ENCODE measurements around the gene DDC.
"Not testable (repeated sequence)": the region's sequence is repeated elsewhere in the genome, so short reads cannot be mapped to it uniquely, and the experiment has no call there.

Gene DDC

DNA sequence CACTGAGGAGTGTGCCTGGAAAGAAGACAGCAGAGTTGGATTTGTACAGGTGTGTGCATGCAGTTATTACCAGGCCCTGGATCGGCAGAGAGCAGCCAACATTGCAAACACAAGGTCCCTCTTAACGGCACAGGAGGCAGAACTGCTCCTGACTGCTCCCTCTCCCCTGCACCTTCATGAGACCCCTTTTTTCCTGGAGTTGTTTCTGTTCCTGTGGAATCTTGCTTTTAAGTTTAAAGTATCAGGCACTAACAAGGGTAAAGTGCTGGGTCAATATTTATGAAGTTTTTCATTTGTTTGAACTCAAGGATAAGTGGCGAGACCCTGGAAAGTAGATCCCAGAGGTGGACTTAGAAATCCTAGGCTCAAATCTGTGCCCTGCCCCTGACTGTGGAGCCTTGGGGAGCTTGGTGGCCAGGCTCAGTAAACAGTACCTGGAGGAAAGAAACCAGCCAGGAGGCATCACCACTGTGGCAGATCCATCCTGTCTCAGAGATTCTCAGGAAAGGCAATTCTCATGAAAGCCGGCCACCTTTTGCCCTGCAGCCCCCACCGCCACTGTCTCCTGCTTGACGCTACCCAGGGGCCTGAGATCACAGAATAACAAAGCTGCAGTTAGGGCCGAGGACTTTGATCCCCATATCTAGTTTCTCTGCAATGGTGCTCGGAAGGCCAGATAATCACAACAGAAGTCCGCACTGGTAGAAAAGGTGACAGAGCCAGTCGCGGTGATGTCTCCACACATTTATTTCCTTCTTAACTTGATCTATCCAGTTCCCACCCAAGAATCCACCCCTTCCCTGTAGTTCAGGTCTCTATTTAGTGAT lies 36.7 kb downstream of the DDC start:
- no peak for DNase-seq (ENCODE audit: low read depth)

GRCh38 chr7:50519350-50519749 lies 45.9 kb downstream of the DDC start:
- DNase-seq (ENCODE audit: low read depth): not testable (repeated sequence)

DNA sequence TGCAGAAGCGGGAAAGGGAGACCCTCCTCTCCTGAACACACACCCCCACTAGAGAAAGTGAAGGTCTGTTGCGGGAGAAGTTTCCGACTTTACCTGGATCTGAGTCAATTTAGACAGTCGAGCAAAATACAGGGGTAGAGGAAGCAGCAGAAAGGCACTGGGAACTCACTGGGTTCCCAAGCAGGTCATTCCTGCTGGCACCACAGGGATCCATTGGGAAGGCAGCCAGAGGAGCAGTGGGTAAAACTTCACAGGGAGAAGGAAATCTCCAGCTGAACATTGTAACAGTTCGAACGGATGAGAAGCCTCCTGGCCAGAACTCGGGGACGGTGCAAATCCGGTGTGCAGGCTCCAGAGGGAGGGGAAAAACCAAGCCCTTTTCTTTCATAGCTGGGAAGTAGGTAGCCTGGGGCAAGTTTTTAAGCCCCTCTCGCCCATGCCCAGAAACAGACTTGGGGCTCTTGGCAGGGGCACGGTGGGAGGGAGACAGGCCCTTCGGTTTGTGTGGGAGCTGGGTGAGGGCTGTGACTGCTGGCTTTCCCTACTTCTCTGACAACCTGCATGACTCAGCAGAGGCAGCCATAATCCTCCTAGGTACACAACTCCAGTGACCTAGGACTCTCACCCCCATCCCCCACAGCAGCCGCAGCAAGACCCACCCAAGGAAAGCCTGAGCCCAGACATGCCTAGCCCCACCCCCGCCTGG lies 51.9 kb downstream of the DDC start:
- DNase-seq (ENCODE audit: low read depth): no peak

DNA sequence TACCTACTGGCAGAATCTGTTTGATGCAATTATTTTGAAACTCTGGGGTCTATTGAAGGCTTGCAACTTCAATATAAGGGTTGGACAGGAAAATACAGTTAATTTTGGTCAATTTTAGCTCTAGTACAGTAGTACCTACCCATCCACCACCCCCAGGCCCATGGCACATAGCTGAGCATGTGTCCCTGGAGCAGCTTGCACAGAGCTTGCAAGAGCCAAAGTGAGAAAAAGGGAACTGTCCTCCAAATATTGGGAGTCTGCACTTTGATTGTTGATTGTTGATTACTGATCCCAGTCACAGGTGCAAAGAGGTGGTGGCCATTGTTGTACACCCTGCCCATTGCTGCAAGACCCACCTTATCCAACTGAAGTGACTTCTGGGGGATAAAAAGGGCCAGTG lies 52.8 kb downstream of the DDC start:
- DNase-seq (ENCODE audit: low read depth): no peak

GRCh38 chr7:50509459-50509858 lies 55.7 kb downstream of the DDC start:
- DNase-seq (ENCODE audit: low read depth): no peak

DNA sequence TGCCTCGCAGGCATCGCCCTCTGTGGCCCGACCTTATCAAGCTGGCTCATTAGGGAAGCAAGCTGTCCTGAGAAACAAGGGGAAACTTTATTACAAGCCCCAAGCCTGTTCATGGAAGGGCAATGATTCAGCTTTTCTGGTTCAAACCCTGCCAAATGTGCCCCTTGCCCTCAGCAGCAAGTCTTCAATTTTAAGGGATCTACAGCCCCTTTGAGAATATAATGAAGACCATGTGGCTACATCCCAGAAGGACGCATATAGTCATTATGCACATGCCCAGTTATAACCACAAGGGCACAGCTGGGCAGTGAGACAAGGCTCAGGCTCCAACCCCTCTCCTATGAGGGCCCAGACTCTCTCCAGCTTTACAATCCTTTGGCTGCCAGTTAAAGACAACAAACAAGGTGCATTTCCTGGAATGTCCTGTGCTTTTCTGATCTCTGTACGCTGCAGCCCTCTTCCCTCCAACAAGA lies 56.7 kb downstream of the DDC start:
- DNase-seq (ENCODE audit: low read depth): peak; percentile 35

DNA sequence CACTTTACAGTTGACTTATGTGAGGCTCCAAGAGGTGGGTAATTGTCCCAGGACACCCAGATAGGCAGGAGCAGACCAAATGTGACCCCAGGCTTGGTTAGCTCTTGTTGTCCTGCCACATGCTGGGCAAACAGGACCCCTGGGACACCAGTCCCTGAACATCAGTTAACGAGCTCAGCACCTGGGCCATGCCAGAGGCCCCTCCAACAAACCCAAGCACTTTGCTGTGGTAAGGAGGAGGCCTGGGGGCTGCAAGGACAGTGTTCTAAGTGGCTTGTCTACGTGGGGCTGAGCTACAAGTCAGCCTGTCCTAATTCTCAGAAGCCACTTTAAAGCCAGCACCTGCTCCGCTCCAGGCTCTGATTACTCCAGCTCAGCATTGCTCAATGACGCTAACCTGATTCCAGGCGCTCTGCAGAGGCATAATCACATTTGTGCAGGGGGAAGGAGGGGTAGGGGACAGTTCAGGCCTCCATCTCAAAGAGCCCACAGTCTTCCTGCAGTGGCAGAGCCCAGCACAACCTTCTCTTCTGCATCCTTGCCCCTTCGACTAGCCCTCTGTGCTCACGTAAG lies 57.2 kb downstream of the DDC start:
- DNase-seq (ENCODE audit: low read depth): no peak

DNA sequence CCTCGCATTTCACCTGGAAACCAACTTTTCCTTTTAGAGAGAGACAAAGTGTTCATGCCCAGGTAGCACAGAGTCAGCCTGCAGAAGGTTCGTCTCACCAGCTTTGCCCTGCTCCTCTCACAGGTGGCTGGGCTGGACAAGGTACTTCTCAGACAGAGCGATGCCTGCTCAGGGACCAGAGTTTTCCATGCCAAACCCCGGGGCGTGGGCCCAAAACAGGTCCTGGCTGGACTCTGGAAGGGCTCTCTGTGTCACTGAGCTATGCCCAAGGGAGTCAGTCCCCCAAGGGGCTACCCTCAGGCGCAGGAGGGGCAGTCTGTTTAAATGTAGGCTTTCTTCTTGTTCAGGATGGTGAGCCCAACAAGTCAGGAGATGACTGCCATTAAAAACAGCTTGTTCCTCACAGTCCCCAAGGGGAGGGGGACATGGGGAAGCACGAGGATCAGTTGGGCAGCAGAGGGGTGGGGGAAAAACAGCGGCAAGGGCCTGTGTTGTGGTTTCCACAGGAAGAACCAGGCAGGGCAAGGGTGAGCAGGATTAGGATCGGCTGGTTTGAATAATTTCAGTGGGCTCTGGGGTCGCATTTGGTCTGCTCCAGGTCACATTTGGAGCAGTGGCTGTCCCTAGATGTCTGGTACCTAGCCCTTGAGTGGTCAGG lies 59.5 kb downstream of the DDC start:
- DNase-seq (ENCODE audit: low read depth): no peak

GRCh38 chr7:50504646-50505546 lies 60.3 kb downstream of the DDC start:
- peak; percentile 65 for DNase-seq (ENCODE audit: low read depth)

DNA sequence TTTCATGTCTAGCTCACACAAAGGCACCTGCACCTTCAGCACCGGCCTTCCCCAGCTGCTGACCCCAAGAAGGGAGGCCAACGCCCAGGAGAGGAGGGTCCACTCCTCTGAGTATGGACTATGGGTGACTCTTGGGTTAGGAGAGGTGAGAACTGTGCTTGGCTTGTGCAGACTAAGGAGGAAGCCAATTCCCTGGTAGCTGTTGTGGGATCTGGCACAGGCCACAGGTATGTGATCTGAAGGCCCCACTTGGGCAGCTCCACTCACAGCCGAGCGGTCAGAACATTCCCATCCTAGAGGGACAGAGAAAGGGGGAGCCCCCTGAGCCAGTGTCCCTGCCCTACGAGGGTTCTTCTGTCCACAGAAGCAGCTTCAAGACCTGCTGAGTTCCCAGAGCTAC lies 62.3 kb downstream of the DDC start:
- DNase-seq (ENCODE audit: low read depth): no peak

- peak; percentile 99 for DNase-seq (ENCODE audit: low read depth)
These were observed 63.1 kb downstream of the DDC start for GRCh38 chr7:50502001-50502684.

DNA sequence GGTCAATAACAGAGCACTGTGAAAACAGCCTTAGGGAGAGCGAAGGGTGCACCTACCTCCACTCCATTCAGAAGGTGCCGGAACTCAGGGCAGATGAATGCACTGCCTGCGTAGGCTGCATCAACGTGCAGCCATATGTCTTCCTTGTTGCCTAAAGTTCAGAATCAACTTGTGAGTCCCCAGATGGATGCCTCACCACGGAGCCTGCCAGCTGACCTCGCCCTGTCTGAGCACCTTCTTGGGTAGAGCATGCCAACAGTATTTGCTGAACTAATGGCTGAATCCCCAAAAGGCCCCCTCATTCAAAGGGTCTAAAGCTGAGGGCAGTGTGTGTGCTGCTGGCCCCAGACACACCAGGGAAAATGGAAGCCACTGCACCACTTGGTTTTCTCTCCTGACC lies 66.1 kb downstream of the DDC start:
- DNase-seq (ENCODE audit: low read depth): no peak

DNA sequence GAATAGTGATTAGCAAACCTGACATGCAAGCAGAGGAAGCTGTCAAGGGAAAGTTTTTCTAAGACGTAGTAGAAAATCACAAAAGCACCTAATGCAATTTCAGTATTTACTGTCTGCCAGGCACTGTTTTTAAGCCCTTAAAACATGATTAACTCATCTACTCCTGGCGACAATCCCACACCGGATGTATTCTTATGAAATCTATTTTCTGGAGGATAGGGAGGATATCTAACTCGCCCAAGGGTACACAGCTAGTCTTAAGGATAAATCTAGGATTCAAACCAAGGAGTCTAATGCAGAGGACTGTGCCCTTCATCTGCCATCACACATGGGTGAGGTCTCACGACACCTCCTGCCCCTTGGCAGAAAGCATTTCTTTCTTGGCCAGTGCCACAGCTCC lies 67.2 kb downstream of the DDC start:
- peak; percentile 66 for DNase-seq (ENCODE audit: low read depth)

GRCh38 chr7:50497068-50497642 lies 68.0 kb downstream of the DDC start:
- peak; percentile 80 for DNase-seq (ENCODE audit: low read depth)

DNA sequence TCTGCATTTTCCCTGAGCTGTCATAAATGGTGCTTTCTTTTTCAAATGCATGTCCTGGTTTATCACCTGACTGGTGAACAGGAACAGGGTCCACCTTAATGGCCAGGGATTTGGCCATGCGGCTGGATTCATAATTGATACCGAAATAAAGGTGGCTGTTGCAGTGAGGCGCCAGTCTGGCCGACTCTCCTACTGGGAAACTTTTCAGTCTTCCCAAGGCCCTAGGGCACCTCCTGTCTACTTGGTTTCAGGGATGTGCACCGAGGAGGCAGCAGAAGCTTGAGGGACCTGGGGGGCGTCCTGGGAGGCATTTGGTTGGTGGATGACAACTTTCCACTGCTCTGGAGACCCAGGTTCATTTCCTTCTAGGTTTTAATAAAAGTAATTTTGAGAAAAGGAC lies 68.6 kb downstream of the DDC start:
- no peak for DNase-seq (ENCODE audit: low read depth)

GRCh38 chr7:50495746-50496145 lies 69.5 kb downstream of the DDC start:
- no peak for DNase-seq (ENCODE audit: low read depth)

DNA sequence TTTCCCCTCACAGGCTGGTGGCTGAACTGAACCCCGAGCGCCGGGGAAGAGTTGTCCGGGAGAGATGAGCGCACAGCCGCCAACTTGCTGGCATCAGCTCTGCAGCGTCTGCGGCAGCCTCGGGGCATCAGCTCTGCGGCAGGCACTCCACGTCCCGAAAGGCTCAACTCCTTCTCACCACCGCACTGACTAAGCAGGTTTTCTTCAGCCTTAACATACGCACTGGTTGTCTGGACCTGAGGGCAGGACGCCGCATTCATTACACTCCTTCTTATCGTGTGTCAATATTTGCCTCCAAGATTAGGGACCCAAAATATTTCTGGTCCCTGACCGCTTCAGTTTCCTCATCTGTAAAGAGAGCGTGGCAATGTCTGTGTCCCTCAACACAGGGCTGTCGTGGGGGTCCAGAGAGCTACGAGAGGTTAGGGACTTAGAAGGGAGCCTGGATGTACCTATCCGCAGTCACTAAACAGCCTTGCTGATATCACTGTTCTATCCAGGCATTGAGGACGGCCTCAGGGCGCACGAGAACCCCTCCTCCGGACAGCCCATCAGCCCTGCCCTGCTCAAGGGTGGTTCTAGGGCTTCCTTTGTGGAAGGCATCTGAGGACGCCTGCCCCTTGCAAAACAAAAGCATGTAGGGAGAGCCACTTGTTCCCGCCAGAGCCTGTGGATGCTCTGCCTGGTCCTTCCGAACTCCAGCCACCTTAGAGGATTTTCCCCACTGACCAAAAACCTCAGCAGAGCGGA lies 72.3 kb downstream of the DDC start:
- DNase-seq (ENCODE audit: low read depth): no peak

GRCh38 chr7:50491943-50492342 lies 73.3 kb downstream of the DDC start:
- DNase-seq (ENCODE audit: low read depth): no peak

GRCh38 chr7:50491209-50491608 lies 74.0 kb downstream of the DDC start:
- DNase-seq (ENCODE audit: low read depth): no peak

- no peak for DNase-seq (ENCODE audit: low read depth)
These were observed 76.8 kb downstream of the DDC start for GRCh38 chr7:50488379-50488778.

Measured in fibroblast of the conjunctiva (primary cell).